ENCODE data around the gene OXTR. TPM values are rescaled to one million over a fixed set of nuclear protein-coding genes. Genes with fewer than 3 reads are reported as not detected.

OXTR gene
- total and polyA plus RNA-seq, 12 donors, result 0.09 to 1.3 (median 0.31) TPM; not detected in 1

DNA sequence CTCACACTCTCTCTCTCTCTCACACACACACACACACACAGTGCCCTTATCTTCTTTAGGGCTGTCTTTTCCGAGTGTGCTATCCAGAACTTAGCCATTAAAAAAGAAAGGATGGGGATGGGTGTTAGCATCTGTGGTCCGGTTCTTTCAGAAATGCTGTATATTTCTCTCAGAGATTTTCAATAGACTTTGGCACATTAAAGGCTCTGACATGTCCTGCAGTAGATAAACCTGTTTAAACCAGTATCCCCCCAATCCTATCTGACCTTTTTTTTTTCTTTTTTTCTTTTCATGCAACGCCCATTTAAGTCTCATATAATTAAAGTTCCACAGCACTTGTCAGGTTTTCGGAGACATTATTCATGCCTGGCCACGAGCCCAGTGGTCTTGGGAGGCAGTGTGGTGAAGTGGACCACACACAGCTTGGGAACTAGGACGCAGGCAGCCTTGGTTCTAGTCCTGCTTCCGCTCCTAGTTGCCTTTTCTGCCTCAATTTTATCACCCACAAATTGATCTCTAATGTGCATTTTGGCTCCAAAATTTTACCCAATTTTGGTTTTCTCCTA lies 22.6 kb downstream of the OXTR start:
- intact Hi-C loops (cut with DNase I), result no loop called here
- WGBS, 4 donors, result 66 to 75% (median 72%) methylated on average over 7 of the region's 7 CpGs

DNA sequence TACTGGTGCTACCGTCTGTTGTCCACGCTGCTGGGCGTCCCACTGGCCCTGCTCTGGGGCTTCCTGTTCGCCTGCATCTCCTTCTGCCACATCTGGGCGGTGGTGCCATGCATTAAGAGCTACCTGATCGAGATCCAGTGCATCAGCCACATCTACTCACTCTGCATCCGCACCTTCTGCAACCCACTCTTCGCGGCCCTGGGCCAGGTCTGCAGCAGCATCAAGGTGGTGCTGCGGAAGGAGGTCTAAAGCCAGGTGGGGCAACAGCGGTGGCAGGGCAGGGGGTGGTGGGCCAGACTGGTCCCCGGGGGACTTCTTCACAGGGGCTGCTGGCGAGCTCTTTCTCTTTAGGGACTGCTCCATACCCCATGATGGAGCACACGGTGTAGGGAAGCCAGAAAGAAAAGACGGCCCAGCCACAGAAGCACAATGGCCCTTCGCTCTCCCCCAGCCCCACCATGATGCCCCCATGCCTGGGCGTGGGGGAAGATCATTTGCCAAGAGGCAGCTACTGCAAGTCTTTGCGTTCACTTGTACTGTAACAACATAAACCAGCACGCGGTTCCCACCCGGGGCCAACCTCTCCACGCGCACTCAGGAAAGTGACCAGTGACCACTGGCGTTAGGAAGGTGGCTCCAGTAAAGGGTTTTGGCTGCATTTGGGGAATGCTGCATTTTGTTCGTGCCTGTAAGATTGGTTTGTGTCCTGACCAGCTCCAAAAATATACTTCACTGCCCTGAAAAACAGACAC lies 23.6 kb downstream of the OXTR start:
- intact Hi-C loops (cut with DNase I), result no loop called here
- Histone ChIP-seq H3K9me3 (replicated peaks in 1 of 3) (no peaks in the 10 kb centered on the region), H3K27me3 (no peaks in the 10 kb centered on the region), H3K27ac (no peak overlapping the region), H3K36me3 (replicated peaks in 1 of 2) (no peaks in the 10 kb centered on the region), H3K4me3 (no peak overlapping the region), H3K4me1 (replicated peaks in 1 of 2) (peaks cover 0 to 8% of the 10 kb centered on the region in 2 donors)
- TF ChIP-seq, protein P1, sequence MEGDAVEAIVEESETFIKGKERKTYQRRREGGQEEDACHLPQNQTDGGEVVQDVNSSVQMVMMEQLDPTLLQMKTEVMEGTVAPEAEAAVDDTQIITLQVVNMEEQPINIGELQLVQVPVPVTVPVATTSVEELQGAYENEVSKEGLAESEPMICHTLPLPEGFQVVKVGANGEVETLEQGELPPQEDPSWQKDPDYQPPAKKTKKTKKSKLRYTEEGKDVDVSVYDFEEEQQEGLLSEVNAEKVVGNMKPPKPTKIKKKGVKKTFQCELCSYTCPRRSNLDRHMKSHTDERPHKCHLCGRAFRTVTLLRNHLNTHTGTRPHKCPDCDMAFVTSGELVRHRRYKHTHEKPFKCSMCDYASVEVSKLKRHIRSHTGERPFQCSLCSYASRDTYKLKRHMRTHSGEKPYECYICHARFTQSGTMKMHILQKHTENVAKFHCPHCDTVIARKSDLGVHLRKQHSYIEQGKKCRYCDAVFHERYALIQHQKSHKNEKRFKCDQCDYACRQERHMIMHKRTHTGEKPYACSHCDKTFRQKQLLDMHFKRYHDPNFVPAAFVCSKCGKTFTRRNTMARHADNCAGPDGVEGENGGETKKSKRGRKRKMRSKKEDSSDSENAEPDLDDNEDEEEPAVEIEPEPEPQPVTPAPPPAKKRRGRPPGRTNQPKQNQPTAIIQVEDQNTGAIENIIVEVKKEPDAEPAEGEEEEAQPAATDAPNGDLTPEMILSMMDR (IDR thresholded peaks at IDR 0.05), result no peak
- no peak for DNase-seq
- WGBS, 4 donors, result 89 to 92% (median 90%) methylated on average over 17 to 25 of the region's 25 CpGs

More for the DNA sequence above, 22.6 kb downstream of the OXTR start:
- H3K4me3 ChIP-seq, result no peak overlapping the region
- no peak overlapping the region for H3K27ac ChIP-seq
- H3K36me3 ChIP-seq (replicated peaks in 1 of 2), result no peaks in the 10 kb centered on the region
- no peaks in the 10 kb centered on the region for H3K27me3 ChIP-seq
- TF ChIP-seq POLR2A (IDR thresholded peaks at IDR 0.05), result no peak
- TF ChIP-seq, protein P1 (IDR thresholded peaks at IDR 0.05), result no peak
- H3K4me1 ChIP-seq (replicated peaks in 1 of 2), result peaks cover 0 to 1% of the 10 kb centered on the region in 2 donors
- H3K9me3 ChIP-seq (replicated peaks in 1 of 3), result no peaks in the 10 kb centered on the region
- DNase-seq, result no peak

DNA sequence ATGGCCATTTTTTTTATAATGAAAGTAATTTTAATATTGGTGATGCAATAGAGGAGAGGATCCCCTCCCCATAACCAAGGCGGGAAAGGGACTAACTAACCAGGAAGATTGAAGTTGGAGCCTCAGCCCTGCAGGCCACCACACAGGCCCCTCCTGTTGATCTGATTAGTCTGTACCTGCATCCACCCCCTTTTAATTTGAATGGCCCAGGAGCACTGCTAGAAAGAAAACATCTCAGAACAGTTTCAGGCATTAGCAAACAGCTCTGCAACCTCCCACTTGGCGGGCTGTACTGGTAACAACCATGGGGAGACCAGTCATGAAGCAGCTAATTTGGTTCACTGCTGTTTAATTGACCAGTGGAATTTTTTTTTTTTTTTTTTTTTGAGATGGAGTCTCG lies 25.5 kb downstream of the OXTR start:
- Histone ChIP-seq H3K27ac (no peak overlapping the region), H3K36me3 (replicated peaks in 1 of 2) (no peaks in the 10 kb centered on the region), H3K9me3 (replicated peaks in 1 of 3) (no peaks in the 10 kb centered on the region), H3K4me1 (replicated peaks in 1 of 2) (peaks cover 0 to 8% of the 10 kb centered on the region in 2 donors), H3K27me3 (no peaks in the 10 kb centered on the region), H3K4me3 (no peak overlapping the region)
- intact Hi-C loops (cut with DNase I), result no loop called here
- no peak for DNase-seq
- TF ChIP-seq, protein P1 (IDR thresholded peaks at IDR 0.05), result no peak
- no peak for TF ChIP-seq POLR2A (IDR thresholded peaks at IDR 0.05)
- WGBS, 4 donors, result 92 to 97% (median 94%) methylated on average over 3 of the region's 3 CpGs

DNA sequence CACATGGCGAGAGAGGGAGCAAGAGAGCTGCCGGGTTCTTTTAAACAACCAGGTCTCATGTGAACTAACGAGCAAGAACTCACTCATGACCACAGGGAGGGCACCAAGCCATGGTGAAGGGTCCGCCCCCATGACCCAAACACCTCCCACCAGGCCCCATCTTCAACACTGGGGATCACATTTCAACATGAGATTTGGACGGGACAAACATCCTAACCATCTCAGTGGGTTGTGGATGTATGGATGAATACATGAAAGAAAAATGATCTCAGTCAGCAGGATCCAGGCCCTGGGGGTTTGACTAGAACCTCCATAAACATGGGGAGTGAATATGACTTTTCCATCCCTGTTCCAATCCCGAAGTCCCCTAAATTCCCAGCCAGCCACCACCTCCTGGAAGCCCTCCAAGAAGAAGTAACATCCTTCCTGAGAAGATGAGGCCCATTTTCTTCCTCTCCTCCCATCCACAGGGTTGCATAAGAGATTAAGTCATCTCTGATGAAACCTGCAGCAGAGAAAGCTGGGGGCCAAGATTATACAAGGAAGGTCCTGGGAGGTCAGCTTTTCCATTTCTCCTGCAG lies 26.3 kb downstream of the OXTR start:
- no peaks in the 10 kb centered on the region for H3K36me3 ChIP-seq (replicated peaks in 1 of 2)
- H3K27ac ChIP-seq, result no peak overlapping the region
- 61 to 90% (median 87%) methylated on average over 6 of the region's 6 CpGs for WGBS, 4 donors
- no peaks in the 10 kb centered on the region for H3K27me3 ChIP-seq
- H3K4me1 ChIP-seq (replicated peaks in 1 of 2), result peaks cover 0 to 8% of the 10 kb centered on the region in 2 donors
- no peak overlapping the region for H3K4me3 ChIP-seq
- no peak for TF ChIP-seq POLR2A (IDR thresholded peaks at IDR 0.05)
- TF ChIP-seq, protein P1 (IDR thresholded peaks at IDR 0.05), result no peak
- intact Hi-C loops (cut with DNase I), result no loop called here
- no peaks in the 10 kb centered on the region for H3K9me3 ChIP-seq (replicated peaks in 1 of 3)
- peak in 1 of 7 donors; percentile 41 for DNase-seq
